Measurements from ENCODE around the gene TRIM66.

GRCh38 chr11:8586184-8586583 lies 96.3 kb downstream of the TRIM66 start:
- TF ChIP-seq, protein P1, sequence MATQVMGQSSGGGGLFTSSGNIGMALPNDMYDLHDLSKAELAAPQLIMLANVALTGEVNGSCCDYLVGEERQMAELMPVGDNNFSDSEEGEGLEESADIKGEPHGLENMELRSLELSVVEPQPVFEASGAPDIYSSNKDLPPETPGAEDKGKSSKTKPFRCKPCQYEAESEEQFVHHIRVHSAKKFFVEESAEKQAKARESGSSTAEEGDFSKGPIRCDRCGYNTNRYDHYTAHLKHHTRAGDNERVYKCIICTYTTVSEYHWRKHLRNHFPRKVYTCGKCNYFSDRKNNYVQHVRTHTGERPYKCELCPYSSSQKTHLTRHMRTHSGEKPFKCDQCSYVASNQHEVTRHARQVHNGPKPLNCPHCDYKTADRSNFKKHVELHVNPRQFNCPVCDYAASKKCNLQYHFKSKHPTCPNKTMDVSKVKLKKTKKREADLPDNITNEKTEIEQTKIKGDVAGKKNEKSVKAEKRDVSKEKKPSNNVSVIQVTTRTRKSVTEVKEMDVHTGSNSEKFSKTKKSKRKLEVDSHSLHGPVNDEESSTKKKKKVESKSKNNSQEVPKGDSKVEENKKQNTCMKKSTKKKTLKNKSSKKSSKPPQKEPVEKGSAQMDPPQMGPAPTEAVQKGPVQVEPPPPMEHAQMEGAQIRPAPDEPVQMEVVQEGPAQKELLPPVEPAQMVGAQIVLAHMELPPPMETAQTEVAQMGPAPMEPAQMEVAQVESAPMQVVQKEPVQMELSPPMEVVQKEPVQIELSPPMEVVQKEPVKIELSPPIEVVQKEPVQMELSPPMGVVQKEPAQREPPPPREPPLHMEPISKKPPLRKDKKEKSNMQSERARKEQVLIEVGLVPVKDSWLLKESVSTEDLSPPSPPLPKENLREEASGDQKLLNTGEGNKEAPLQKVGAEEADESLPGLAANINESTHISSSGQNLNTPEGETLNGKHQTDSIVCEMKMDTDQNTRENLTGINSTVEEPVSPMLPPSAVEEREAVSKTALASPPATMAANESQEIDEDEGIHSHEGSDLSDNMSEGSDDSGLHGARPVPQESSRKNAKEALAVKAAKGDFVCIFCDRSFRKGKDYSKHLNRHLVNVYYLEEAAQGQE (IDR thresholded peaks at IDR 0.05; ENCODE audit: insufficient replicate concordance, low read depth): no peak
- TF ChIP-seq, protein P2, sequence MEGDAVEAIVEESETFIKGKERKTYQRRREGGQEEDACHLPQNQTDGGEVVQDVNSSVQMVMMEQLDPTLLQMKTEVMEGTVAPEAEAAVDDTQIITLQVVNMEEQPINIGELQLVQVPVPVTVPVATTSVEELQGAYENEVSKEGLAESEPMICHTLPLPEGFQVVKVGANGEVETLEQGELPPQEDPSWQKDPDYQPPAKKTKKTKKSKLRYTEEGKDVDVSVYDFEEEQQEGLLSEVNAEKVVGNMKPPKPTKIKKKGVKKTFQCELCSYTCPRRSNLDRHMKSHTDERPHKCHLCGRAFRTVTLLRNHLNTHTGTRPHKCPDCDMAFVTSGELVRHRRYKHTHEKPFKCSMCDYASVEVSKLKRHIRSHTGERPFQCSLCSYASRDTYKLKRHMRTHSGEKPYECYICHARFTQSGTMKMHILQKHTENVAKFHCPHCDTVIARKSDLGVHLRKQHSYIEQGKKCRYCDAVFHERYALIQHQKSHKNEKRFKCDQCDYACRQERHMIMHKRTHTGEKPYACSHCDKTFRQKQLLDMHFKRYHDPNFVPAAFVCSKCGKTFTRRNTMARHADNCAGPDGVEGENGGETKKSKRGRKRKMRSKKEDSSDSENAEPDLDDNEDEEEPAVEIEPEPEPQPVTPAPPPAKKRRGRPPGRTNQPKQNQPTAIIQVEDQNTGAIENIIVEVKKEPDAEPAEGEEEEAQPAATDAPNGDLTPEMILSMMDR (IDR thresholded peaks at IDR 0.05; ENCODE audit: insufficient read depth, low read length): no peak
- no peak for TF ChIP-seq POLR2AphosphoS5 (IDR thresholded peaks at IDR 0.05; ENCODE audit: low read depth)
- TF ChIP-seq GABPA (IDR thresholded peaks at IDR 0.05; ENCODE audit: low read depth): no peak

Measured in HL-60 (cell line).